Effector memory CD4-positive, alpha-beta T cell (primary cell): ENCODE results near the gene DLEU7.

Source experiments
- DNase-seq, 3 donors: peaks; one replicate each; pipeline ENCODE4 v3.0.0-alpha.2; 2020
- H3K27ac ChIP-seq: 2 replicates; pipeline ENCODE4 v1.7.0; 2013; ENCODE audit warnings: mild to moderate bottlenecking, low read length, moderate library complexity; ENCODE audit not compliant: insufficient read depth, poor library complexity, severe bottlenecking
- H3K27me3 ChIP-seq: replicated peaks from 2 replicates; pipeline ENCODE4 v1.7.0; 2013; ENCODE audit warnings: mild to moderate bottlenecking, low read length; ENCODE audit not compliant: insufficient read depth, control insufficient read depth, poor library complexity, severe bottlenecking
- H3K36me3 ChIP-seq: 2 replicates; pipeline ENCODE4 v1.7.0; 2013; ENCODE audit warnings: mild to moderate bottlenecking, low read length, moderate library complexity; ENCODE audit not compliant: control insufficient read depth, insufficient read depth
- H3K4me1 ChIP-seq: 2 replicates; pipeline ENCODE4 v1.7.0; 2013; ENCODE audit warnings: low read length, mild to moderate bottlenecking; ENCODE audit not compliant: control insufficient read depth, insufficient read depth, poor library complexity, severe bottlenecking
- H3K4me3 ChIP-seq: 2 replicates; pipeline ENCODE4 v1.7.0; 2013; ENCODE audit warnings: low read length, low read depth, mild to moderate bottlenecking; ENCODE audit not compliant: insufficient read depth, poor library complexity, severe bottlenecking
- H3K9me3 ChIP-seq: 2 replicates; pipeline ENCODE4 v1.7.0; 2013; ENCODE audit warnings: mild to moderate bottlenecking, low read length, moderate library complexity; ENCODE audit not compliant: control insufficient read depth

Gene DLEU7

DNA sequence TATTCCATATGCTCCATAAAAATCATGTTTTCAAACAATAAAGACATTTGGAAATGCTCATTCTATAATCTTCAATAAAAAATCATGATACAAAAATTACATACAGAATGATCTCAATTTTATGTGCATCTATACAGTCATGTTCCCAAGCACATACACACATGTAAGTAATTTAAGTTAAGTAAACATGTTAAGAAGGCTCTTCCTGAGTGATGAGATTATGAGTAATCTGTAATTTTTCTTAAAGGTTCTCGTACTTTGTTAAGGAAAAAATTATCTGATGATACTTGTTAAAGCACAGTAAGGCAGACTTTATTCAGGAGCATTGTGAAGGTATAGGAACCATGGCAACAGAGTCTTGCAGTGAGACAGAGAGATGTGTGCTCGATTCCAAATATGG is 30.0 kb upstream of the DLEU7 start:
- H3K27ac ChIP-seq = no peak overlapping the region
- no peaks in the 10 kb centered on the region for H3K27me3 ChIP-seq
- H3K36me3 ChIP-seq = no peaks in the 10 kb centered on the region
- H3K4me1 ChIP-seq = no peaks in the 10 kb centered on the region
- no peak for DNase-seq
- no peaks in the 10 kb centered on the region for H3K9me3 ChIP-seq
- no peak overlapping the region for H3K4me3 ChIP-seq

DNA sequence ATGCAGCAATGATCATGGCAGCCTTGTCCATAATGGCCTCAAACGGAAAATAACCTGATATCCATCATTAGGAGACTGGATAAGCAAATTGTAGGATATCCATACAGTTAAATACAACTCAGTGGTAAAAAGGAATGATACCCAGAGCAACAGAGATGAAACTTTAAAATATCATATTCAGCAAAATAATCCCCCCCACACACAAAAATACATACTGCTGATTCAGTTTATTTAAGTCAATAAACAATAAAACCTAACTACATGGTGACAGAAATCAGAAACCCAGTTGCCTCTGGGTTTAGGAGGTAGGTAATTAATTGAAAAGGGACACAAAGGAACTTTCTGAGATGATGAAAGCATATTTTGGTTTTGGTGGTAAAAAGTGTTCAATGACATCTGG is 27.9 kb upstream of the DLEU7 start:
- Histone ChIP-seq H3K4me3 (no peak overlapping the region), H3K27ac (no peak overlapping the region), H3K27me3 (no peaks in the 10 kb centered on the region), H3K36me3 (no peaks in the 10 kb centered on the region), H3K9me3 (no peaks in the 10 kb centered on the region), H3K4me1 (no peaks in the 10 kb centered on the region)
- no peak for DNase-seq

DNA sequence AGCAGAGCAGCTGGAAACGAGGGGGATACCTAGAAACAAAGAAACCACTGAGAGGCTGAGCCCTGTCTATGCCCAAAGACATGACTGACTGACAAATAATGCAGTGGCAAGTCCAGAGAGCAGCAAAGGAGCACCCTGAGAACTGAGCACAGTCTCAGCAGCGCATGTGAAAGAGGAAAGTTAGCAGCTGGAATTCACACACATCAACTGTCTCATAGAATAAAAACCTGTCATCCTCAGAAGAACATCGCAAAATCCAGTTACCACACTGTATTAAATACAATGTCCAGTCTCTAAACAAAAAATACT is 24.1 kb upstream of the DLEU7 start:
- H3K36me3 ChIP-seq = no peaks in the 10 kb centered on the region
- no peak for DNase-seq
- H3K4me3 ChIP-seq = no peak overlapping the region
- no peaks in the 10 kb centered on the region for H3K4me1 ChIP-seq
- no peaks in the 10 kb centered on the region for H3K9me3 ChIP-seq
- H3K27ac ChIP-seq = no peak overlapping the region
- no peaks in the 10 kb centered on the region for H3K27me3 ChIP-seq

DNA sequence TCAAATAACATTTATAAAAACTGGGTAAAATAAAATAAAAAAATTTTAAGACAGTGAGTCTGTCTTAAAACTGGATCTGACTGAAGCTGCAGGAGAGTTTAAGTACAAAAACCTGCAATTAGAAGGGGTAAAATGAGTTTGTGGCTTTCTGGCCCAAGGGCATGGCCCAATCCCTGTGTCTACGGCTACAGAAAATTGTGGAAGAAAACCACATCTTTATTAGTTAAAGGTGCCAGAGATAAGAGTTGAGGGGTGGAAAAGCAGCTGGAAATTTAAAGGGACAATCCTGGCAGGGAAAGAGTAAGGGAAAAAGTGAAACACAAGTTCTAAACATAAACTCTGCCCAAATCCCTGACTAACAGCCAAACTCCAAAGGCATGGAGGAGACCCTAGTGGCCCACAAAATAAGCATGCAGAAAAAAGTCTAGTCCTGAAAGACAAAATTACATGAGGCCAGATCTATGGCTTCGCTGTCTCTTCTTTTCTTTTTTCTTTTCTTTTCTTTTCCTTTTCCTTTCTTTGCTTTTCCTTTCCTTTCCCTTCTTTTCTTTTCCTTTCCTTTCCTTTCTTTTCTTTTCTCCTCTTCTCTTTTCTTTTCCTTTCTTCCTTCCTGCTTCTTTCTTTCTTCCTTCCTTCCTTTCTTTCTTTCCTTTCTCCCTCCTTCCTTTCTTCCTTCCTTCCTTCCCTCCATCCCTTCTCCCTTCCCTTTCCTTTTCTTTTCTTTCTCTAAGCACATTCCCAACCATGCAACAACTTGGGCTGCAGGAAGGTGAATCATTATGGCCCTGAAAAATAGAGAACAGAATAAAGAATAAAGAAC is 23.5 kb upstream of the DLEU7 start:
- Histone ChIP-seq H3K9me3 (no peaks in the 10 kb centered on the region), H3K27ac (no peak overlapping the region), H3K36me3 (no peaks in the 10 kb centered on the region), H3K4me3 (no peak overlapping the region), H3K4me1 (no peaks in the 10 kb centered on the region), H3K27me3 (no peaks in the 10 kb centered on the region)
- no peak for DNase-seq

DNA sequence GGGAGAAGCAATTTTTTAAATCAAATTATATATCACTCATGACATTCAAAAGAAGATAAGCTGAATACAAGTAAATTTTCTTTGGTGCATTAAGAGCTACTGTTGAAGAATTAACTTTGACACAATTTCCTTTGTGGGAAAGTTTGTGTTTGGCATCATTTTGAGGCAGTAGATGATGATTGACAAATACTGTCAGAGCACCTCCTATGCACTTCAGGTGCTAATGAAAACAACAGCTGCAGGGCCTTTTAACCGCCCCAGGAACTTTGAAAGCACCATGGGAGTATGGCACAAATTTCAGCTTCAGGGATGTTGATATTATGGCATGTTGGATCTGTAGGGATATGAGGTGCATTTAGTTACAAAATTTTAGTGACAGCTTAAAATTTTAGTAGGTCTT is 21.0 kb upstream of the DLEU7 start:
- Histone ChIP-seq H3K9me3 (no peaks in the 10 kb centered on the region), H3K36me3 (no peaks in the 10 kb centered on the region), H3K4me3 (no peak overlapping the region), H3K27ac (no peak overlapping the region), H3K27me3 (no peaks in the 10 kb centered on the region), H3K4me1 (no peaks in the 10 kb centered on the region)
- no peak for DNase-seq

DNA sequence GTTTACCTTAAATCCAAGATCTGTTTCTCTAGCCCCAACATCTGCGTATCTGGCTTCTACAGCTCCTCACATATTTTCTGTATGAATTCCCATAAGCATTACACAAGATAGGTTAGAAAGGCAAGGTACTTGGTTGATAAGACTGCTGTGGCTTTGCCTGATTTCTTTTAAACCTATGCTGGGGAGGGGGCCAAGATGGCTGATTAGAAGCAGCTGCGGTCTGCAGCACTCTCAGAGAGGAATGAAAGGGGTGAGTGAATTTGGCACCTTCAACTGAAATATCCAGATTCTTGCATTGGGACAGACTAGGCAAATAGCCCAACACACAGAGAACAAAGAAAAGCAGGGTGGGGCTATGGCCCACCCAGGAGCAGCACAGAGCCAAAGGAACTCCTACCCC is 12.2 kb upstream of the DLEU7 start:
- H3K4me3 ChIP-seq = no peak overlapping the region
- no peaks in the 10 kb centered on the region for H3K9me3 ChIP-seq
- no peaks in the 10 kb centered on the region for H3K4me1 ChIP-seq
- no peaks in the 10 kb centered on the region for H3K36me3 ChIP-seq
- no peak overlapping the region for H3K27ac ChIP-seq
- H3K27me3 ChIP-seq = no peaks in the 10 kb centered on the region
- DNase-seq = no peak

DNA sequence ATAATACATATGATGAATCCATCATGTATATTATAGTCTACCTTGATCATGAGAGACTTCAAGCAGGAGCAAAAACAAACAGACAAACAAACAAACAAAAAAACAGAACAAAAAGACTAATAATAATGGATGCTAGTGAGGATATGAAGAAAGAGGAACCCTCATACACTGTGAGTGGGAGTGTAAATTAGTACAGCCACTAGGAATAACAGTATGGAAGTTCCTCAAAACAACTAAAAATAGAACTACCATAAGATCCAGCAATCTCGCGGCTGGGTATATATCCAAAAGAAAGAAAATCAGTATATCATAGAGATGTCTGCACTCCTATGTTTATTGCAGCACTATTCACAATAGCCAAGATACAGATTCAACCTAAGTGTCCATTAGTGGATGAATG is 7.0 kb upstream of the DLEU7 start:
- Histone ChIP-seq H3K36me3 (no peaks in the 10 kb centered on the region), H3K27ac (no peak overlapping the region), H3K4me1 (no peaks in the 10 kb centered on the region)

DNA sequence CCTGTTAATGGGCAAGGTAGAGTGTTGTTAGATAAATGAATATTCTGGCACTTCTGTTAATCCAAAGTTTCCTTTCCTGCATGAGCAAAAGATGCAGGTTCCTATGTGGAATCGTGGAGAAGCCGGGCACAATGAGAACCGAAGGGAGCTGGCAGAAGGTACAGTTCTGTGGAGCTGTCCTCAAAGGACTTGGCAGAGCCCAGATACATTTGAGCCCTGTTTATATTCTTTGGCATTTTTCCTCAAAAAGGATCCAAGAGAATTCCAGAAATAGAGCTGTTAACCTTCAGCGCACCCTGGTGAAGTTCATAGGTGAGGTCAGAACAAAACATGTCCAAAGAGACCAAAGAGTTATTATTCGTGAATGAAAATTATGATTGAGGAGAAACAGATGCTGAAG is 4.0 kb upstream of the DLEU7 start:
- Histone ChIP-seq H3K27me3 (no peaks in the 10 kb centered on the region), H3K4me3 (no peak overlapping the region), H3K4me1 (no peaks in the 10 kb centered on the region), H3K27ac (no peak overlapping the region), H3K9me3 (no peaks in the 10 kb centered on the region), H3K36me3 (no peaks in the 10 kb centered on the region)
- DNase-seq = no peak

More for the DNA sequence above, 7.0 kb upstream of the DLEU7 start:
- H3K9me3 ChIP-seq = no peaks in the 10 kb centered on the region
- no peaks in the 10 kb centered on the region for H3K27me3 ChIP-seq
- no peak overlapping the region for H3K4me3 ChIP-seq
- DNase-seq = no peak

DNA sequence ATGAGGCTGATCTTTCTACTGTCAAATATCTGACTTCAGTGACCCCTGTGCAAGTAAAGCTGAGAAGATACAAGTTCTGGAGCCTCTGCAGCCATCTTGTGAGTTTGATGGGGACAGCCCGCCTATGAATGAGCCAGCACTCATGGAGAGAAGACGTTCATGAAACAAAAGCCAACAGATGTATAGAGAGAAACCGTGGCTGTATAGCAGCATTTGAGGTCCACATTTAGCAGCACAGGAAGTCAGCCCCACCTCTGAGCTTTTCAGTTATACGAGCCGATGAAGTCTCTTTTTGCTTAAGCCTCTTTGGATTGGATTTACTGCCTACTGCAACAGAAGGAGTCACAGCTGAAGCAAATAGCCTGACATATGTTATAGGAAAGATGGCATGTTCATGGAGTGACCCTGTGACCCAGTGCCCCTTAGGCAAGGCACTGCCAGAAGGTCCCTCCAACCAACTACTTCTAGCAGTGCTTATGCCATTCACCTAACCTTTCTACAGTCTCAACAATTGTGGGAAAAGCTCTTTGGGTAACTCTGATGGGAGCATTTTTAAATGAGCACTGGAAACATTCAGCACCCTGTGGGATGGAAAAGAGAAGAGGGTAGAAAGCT is 3.5 kb upstream of the DLEU7 start:
- DNase-seq = no peak
- no peak overlapping the region for H3K27ac ChIP-seq
- H3K4me1 ChIP-seq = no peaks in the 10 kb centered on the region
- H3K9me3 ChIP-seq = no peaks in the 10 kb centered on the region
- H3K4me3 ChIP-seq = no peak overlapping the region
- H3K36me3 ChIP-seq = no peaks in the 10 kb centered on the region
- no peaks in the 10 kb centered on the region for H3K27me3 ChIP-seq

DNA sequence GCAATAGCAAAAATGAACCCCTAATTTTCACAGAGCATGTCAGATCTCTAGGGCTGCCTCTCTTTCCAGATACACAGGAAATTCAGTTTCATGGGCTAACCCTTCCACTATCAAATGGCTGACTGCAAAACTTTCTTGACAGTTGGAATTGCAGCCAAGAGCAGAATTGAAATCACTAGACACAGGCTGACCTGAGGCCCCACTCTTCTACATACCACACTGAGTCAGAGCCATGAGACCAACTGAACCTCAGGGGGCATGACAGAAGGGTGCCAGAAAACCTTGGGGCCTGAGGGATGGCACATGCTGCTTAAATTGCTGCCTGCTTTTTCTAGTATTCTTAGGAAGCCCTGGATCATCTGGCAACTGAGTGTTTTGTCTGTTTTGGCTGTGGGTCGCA is 1.7 kb upstream of the DLEU7 start:
- H3K9me3 ChIP-seq = no peaks in the 10 kb centered on the region
- H3K4me1 ChIP-seq = no peaks in the 10 kb centered on the region
- no peak for DNase-seq
- H3K27ac ChIP-seq = no peak overlapping the region
- no peaks in the 10 kb centered on the region for H3K27me3 ChIP-seq
- H3K4me3 ChIP-seq = no peak overlapping the region
- no peaks in the 10 kb centered on the region for H3K36me3 ChIP-seq
